ENCODE results near the gene ADAMTS18.

- no peak for TF ChIP-seq REST (IDR thresholded peaks at IDR 0.05)
- no peak for TF ChIP-seq CTCF (IDR thresholded peaks at IDR 0.05)
- TF ChIP-seq MYC (IDR thresholded peaks at IDR 0.05; ENCODE audit: borderline replicate concordance, low read length), result no peak
- no peak for TF ChIP-seq POLR2A (IDR thresholded peaks at IDR 0.05; ENCODE audit: low read length)
- no peak for TF ChIP-seq JUNB (IDR thresholded peaks at IDR 0.05)
- no peak for TF ChIP-seq JUN (IDR thresholded peaks at IDR 0.05)
- no peak for TF ChIP-seq ZSCAN20 (CRISPR knock-in tag; IDR thresholded peaks at IDR 0.05)
- no peak for TF ChIP-seq USF2 (IDR thresholded peaks at IDR 0.05)
- TF ChIP-seq SREBF2 (IDR thresholded peaks at IDR 0.05), result no peak
Measured at GRCh38 chr16:77302249-77302648, 132.6 kb downstream of the ADAMTS18 start.
